CD4-positive, alpha-beta memory T cell (primary cell): ENCODE results near the gene TFAP2E. TPM values are rescaled to one million over a fixed set of nuclear protein-coding genes. Genes with fewer than 3 reads are reported as not detected.
A peak's percentile ranks its signal among the peaks of the same experiment; 100 is the strongest.

Experiments used
- CTCF ChIA-PET: fragments of 350-600 bp; sonication (Branson Sonifier 250); formaldehyde crosslinking; loops from one replicate; lab custom pipeline; 2021; ENCODE audit warnings: inconsistent platforms; ENCODE audit not compliant: partially characterized antibody; lab: Charles Lee
- POLR2A ChIA-PET: fragments of 350-600 bp; sonication (Branson Sonifier 250); formaldehyde crosslinking; loops from one replicate; lab custom pipeline; 2021; ENCODE audit not compliant: partially characterized antibody; lab: Charles Lee
- DNase-seq, 5 donors: peaks; one replicate each; pipeline versions ENCODE4 v3.0.0 to v3.0.0-alpha.2; 2020 to 2022; ENCODE audit warnings: mixed read lengths in 1 of 5
- H3K27ac ChIP-seq: one replicate; pipeline ENCODE4 v1.7.0; 2013; ENCODE audit warnings: low read depth, low read length
- H3K27me3 ChIP-seq: 2 replicates; pipeline ENCODE4 v1.7.0; 2013; ENCODE audit warnings: mild to moderate bottlenecking, low read length, moderate library complexity; ENCODE audit not compliant: insufficient read depth
- H3K36me3 ChIP-seq: 2 replicates; pipeline ENCODE4 v1.7.0; 2013; ENCODE audit warnings: mild to moderate bottlenecking, low read length, moderate library complexity; ENCODE audit not compliant: insufficient read depth
- H3K4me1 ChIP-seq: 2 replicates; pipeline ENCODE4 v1.7.0; 2013; ENCODE audit warnings: mild to moderate bottlenecking, low read length, moderate library complexity; ENCODE audit not compliant: insufficient read depth
- H3K4me3 ChIP-seq, 2 donors: one replicate each; pipeline ENCODE4 v1.7.0; 2013; ENCODE audit warnings: low read length in 2 of 2, mild to moderate bottlenecking in 1 of 2
- H3K9me3 ChIP-seq, 2 donors: one replicate each; pipeline ENCODE4 v1.7.0; 2013; ENCODE audit warnings: low read length in 2 of 2, control low read depth in 1 of 2; ENCODE audit not compliant: control insufficient read depth in 1 of 2
- H3K27ac Mint-ChIP-seq, 7 donors: one replicate each; pipeline ENCODE4 v1.8.0; 2020 to 2021; ENCODE audit warnings: mixed read lengths in 7 of 7, mild to moderate bottlenecking in 6 of 7, inconsistent platforms in 3 of 7, moderate library complexity in 3 of 7
- H3K27me3 Mint-ChIP-seq, 2 donors: one replicate each; pipeline ENCODE4 v1.8.0; 2020 to 2021; ENCODE audit warnings: mixed read lengths in 2 of 2
- H3K36me3 Mint-ChIP-seq, 2 donors: one replicate each; pipeline ENCODE4 v1.8.0; 2020 to 2021; ENCODE audit warnings: mixed read lengths in 2 of 2, inconsistent platforms in 1 of 2, mild to moderate bottlenecking in 1 of 2
- H3K4me1 Mint-ChIP-seq, 4 donors: one replicate each; pipeline ENCODE4 v1.8.0; 2020 to 2021; ENCODE audit warnings: mixed read lengths in 4 of 4, mild to moderate bottlenecking in 1 of 4
- H3K4me3 Mint-ChIP-seq, 8 donors: one replicate each; pipeline ENCODE4 v1.8.0; 2020 to 2021; ENCODE audit warnings: mixed read lengths in 8 of 8, mild to moderate bottlenecking in 7 of 8, moderate library complexity in 6 of 8, inconsistent platforms in 3 of 8
- H3K9me3 Mint-ChIP-seq, 8 donors: one replicate each; pipeline ENCODE4 v1.8.0; 2020 to 2021; ENCODE audit warnings: mixed read lengths in 8 of 8, mild to moderate bottlenecking in 5 of 8, inconsistent platforms in 3 of 8, moderate library complexity in 1 of 8
- intact Hi-C: fragments of 100-400 bp; cut with micrococcal nuclease; formaldehyde crosslinking; loops from one replicate; pipeline ENCODE4 v1.15.1; 2023
- polyA plus RNA-seq, 2 donors: library from polyadenylated mRNA; unstranded; fragments of 300-500 nt; fragmentation: Illumina TruSeq; gene quantifications; one replicate each; pipeline ENCODE4 v1.2.3, GENCODE V29; 2021
- total RNA-seq, 2 experiments: library from RNA; stranded (reverse); gene quantifications; one replicate each; pipeline ENCODE4 v1.2.3, GENCODE V29; 2021

Gene TFAP2E
- total and polyA plus RNA-seq, 4 experiments from 2014 or later, result 0.23 to 2.9 (median 2.3) TPM; not detected in 1

GRCh38 chr1:35556484-35557117, 16.5 kb upstream of the TFAP2E start:
- Mint-ChIP-seq H3K27ac (peak overlapping the region; percentile 87 to 100 (median 91)), H3K9me3 (no peaks in the 10 kb centered on the region), H3K4me3 (peak overlapping the region; percentile 92 to 99 (median 97)), H3K4me1 (peaks cover 40 to 77% (median 53%) of the 10 kb centered on the region in 4 donors), H3K27me3 (no peaks in the 10 kb centered on the region), H3K36me3 (peaks cover 14 to 51% of the 10 kb centered on the region in 2 donors)
- Histone ChIP-seq H3K9me3 (no peaks in the 10 kb centered on the region), H3K4me1 (peaks cover 52% of the 10 kb centered on the region), H3K36me3 (peaks cover 18% of the 10 kb centered on the region), H3K4me3 (peak overlapping the region; percentile 92 to 100), H3K27me3 (no peaks in the 10 kb centered on the region), H3K27ac (peak overlapping the region; percentile 70)
- intact Hi-C loops, result loop anchor here (2.0 to 5.0 kb wide), 3 partner anchors 18 to 364 kb away; partner anchors contain the start of gene SFPQ
- ChIA-PET POLR2A (interaction anchor here (0.7 to 2.6 kb wide), 19 partner anchors 12 to 213 kb away, joined by 3 to 39 read pairs (median 5); partner anchors contain the start of genes CLSPN and TFAP2E), CTCF (interaction anchor here (0.7 to 5.3 kb wide), 10 partner anchors 8 to 213 kb away, joined by 3 to 37 read pairs (median 7); partner anchors contain the start of gene CLSPN)
- no peak for DNase-seq

DNA sequence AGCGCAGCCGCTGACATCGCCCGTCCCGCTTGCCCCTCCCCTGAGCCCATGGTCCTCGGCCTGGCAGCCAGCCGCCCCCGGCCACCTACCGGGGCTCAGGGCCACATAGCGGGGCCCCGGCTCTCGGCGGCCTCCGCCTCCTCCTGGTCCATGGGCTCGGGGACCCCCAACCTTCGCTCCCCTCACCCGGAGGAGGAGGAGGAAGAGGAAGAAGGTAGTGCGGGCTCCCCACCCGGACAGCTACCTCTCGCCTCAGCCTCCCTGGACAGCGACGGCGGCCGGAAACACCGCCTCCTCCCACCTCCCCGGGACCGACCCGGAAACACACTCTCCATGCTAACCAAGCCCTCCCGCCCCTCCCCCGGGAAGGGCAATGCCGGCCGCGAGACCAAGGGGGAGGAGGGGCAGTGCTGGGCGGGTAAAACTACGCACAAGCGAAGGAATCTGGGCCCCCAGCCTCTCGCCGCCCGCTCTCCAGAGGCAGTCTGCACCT, 15.9 kb upstream of the TFAP2E start, which contains the start of gene KIAA0319L:
Gene KIAA0319L, minus strand, starts transcription at position 286 of the 493 bp plus-strand sequence. CDS start 2,912 bp downstream, outside the sequence.
- intact Hi-C loops, result loop anchor here (2.0 to 5.0 kb wide), 3 partner anchors 18 to 365 kb away; partner anchors contain the start of gene SFPQ
- Histone ChIP-seq H3K4me3 (peak within 1 kb of the TSS; percentile 92 to 100), H3K27me3 (no peaks in the 10 kb centered on the region), H3K4me1 (peaks cover 52% of the 10 kb centered on the region), H3K9me3 (no peaks in the 10 kb centered on the region), H3K36me3 (peaks cover 15% of the 10 kb centered on the region), H3K27ac (peak within 1 kb of the TSS; percentile 70)
- Mint-ChIP-seq H3K36me3 (peaks cover 10 to 51% of the 10 kb centered on the region in 2 donors), H3K27ac (peak within 1 kb of the TSS; percentile 95 to 100 (median 96)), H3K4me3 (peak within 1 kb of the TSS; percentile 94 to 99 (median 97)), H3K27me3 (no peaks in the 10 kb centered on the region), H3K9me3 (no peaks in the 10 kb centered on the region), H3K4me1 (peaks cover 39 to 77% (median 51%) of the 10 kb centered on the region in 4 donors)
- POLR2A ChIA-PET, result interaction anchor here (0.7 to 2.6 kb wide), 25 partner anchors 8 to 698 kb away, joined by 3 to 39 read pairs (median 5); partner anchors contain the start of genes AGO3, CLSPN, SMIM12 and TFAP2E
- DNase-seq, result no peak
- CTCF ChIA-PET, result interaction anchor here (0.7 to 5.3 kb wide), 9 partner anchors 8 to 105 kb away, joined by 3 to 37 read pairs (median 4); no protein-coding TSS in a partner anchor

GRCh38 chr1:35557611-35558373, 15.3 kb upstream of the TFAP2E start, which contains the start of gene NCDN:
Gene NCDN (plus strand): TSS chr1:35557799. CDS start chr1:35558191, 392 bp downstream.
- peaks cover 52% of the 10 kb centered on the region for H3K4me1 ChIP-seq
- intact Hi-C loops, result loop anchor here (2.0 to 5.0 kb wide), 3 partner anchors 19 to 365 kb away; partner anchors contain the start of gene SFPQ

GRCh38 chr1:35558374-35559316, 14.5 kb upstream of the TFAP2E start:
- H3K36me3 Mint-ChIP-seq, result peaks cover under 1 to 49% of the 10 kb centered on the region in 2 donors
- H3K9me3 ChIP-seq, result no peaks in the 10 kb centered on the region
- no peaks in the 10 kb centered on the region for H3K27me3 Mint-ChIP-seq
- intact Hi-C loops, result loop anchor here (5.0 kb wide), 2 partner anchors 51 to 366 kb away; partner anchors contain the start of gene SFPQ
- ChIA-PET POLR2A (interaction anchor here (0.9 to 2.6 kb wide), 11 partner anchors 9 to 372 kb away, joined by 3 to 39 read pairs (median 6); partner anchors contain the start of genes AGO3 and TFAP2E), CTCF (interaction anchor here (1.5 to 5.3 kb wide), 4 partner anchors 9 to 169 kb away, joined by 7 to 69 read pairs (median 20); no protein-coding TSS in a partner anchor)
- H3K27me3 ChIP-seq, result no peaks in the 10 kb centered on the region
- H3K9me3 Mint-ChIP-seq, result no peaks in the 10 kb centered on the region
- peak overlapping the region; percentile 70 for H3K27ac ChIP-seq
- peaks cover 48% of the 10 kb centered on the region for H3K4me1 ChIP-seq
- peaks cover 7% of the 10 kb centered on the region for H3K36me3 ChIP-seq
- peak in 1 of 5 donors; percentile 27 for DNase-seq
- H3K4me1 Mint-ChIP-seq, result peaks cover 33 to 73% (median 43%) of the 10 kb centered on the region in 4 donors
- H3K4me3 Mint-ChIP-seq, result peak overlapping the region; percentile 94 to 99 (median 97)
- H3K4me3 ChIP-seq, result peak overlapping the region; percentile 92 to 100
- H3K27ac Mint-ChIP-seq, result peak overlapping the region; percentile 95 to 100 (median 96)

More at GRCh38 chr1:35557611-35558373, 15.3 kb upstream of the TFAP2E start, which contains the start of gene NCDN:
- Mint-ChIP-seq H3K27me3 (no peaks in the 10 kb centered on the region), H3K4me3 (peak within 1 kb of the TSS; percentile 94 to 99 (median 97)), H3K4me1 (peaks cover 37 to 78% (median 46%) of the 10 kb centered on the region in 4 donors), H3K9me3 (no peaks in the 10 kb centered on the region), H3K27ac (peak within 1 kb of the TSS; percentile 95 to 100 (median 96)), H3K36me3 (peaks cover 6 to 51% of the 10 kb centered on the region in 2 donors)
- Histone ChIP-seq H3K4me3 (peak within 1 kb of the TSS; percentile 92 to 100), H3K27ac (peak within 1 kb of the TSS; percentile 70), H3K27me3 (no peaks in the 10 kb centered on the region), H3K36me3 (peaks cover 11% of the 10 kb centered on the region), H3K9me3 (no peaks in the 10 kb centered on the region)
- ChIA-PET POLR2A (interaction anchor here (0.7 to 2.6 kb wide), 22 partner anchors 9 to 698 kb away, joined by 3 to 39 read pairs (median 6); partner anchors contain the start of genes AGO3, CLSPN, SMIM12 and TFAP2E), CTCF (interaction anchor here (0.7 to 5.3 kb wide), 8 partner anchors 9 to 107 kb away, joined by 3 to 69 read pairs (median 10); no protein-coding TSS in a partner anchor)
- DNase-seq, result peak; percentile 93 to 97 (median 95)

DNA sequence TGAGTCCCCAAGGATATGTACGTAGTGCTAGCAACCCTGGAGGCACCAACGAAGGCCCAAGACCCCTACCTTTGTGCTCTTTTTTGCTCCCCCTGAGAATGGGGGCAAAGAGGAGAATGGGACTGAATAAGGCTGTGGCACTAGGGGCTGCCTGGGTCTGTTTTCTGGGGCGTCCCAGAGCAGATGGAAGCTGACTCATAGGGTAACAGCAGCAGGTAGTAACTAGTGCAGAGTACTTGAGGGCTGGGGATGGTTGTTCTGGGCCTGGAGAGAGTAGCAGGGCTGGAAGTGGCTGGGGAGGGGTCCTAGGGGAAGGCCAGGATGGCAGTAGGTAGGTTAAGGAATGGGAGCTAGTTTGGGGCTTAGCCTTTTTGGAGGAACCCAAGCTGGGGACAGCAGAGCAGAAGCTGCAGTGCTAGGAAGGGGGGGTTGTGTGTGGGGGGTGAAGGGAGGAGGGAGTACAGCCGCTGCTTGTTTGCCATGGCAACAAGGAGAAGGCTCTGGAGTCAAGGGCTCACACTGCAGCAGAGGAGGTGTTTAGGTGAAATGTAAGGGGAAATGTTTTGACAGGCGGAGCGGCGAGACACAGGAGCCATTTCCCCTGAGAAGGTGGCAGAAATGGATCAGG, 13.7 kb upstream of the TFAP2E start:
- Mint-ChIP-seq H3K27ac (peak overlapping the region; percentile 82 to 100 (median 94)), H3K27me3 (no peaks in the 10 kb centered on the region), H3K4me3 (peak overlapping the region; percentile 36 to 73 (median 62)), H3K4me1 (peaks cover 33 to 71% (median 41%) of the 10 kb centered on the region in 4 donors), H3K9me3 (no peaks in the 10 kb centered on the region), H3K36me3 (peaks cover under 1 to 47% of the 10 kb centered on the region in 2 donors)
- DNase-seq, result peak in 4 of 5 donors; percentile 40 to 71 (median 43)
- H3K9me3 ChIP-seq, result no peaks in the 10 kb centered on the region
- intact Hi-C loops, result loop anchor here (5.0 kb wide), 2 partner anchors 52 to 367 kb away; partner anchors contain the start of gene SFPQ
- no peaks in the 10 kb centered on the region for H3K27me3 ChIP-seq
- H3K4me3 ChIP-seq, result no peak overlapping the region
- CTCF ChIA-PET, result interaction anchor here (0.5 to 5.3 kb wide), 4 partner anchors 8 to 209 kb away, joined by 3 to 69 read pairs (median 16); no protein-coding TSS in a partner anchor
- H3K4me1 ChIP-seq, result peaks cover 40% of the 10 kb centered on the region
- H3K27ac ChIP-seq, result peak overlapping the region; percentile 70
- H3K36me3 ChIP-seq, result peaks cover 7% of the 10 kb centered on the region
- POLR2A ChIA-PET, result interaction anchor here (0.9 to 2.1 kb wide), 4 partner anchors 9 to 110 kb away, joined by 3 to 8 read pairs (median 4); no protein-coding TSS in a partner anchor
